Fibroblast of skin of scalp (primary cell): Measurements from ENCODE around the gene PDRG1.
"Not testable (repeated sequence)": the region's sequence is repeated elsewhere in the genome, so short reads cannot be mapped to it uniquely, and the experiment has no call there.

Source experiments
- DNase-seq: peaks from one replicate; pipeline ENCODE4 v3.0.0-alpha.2; 2013

PDRG1 gene

DNA sequence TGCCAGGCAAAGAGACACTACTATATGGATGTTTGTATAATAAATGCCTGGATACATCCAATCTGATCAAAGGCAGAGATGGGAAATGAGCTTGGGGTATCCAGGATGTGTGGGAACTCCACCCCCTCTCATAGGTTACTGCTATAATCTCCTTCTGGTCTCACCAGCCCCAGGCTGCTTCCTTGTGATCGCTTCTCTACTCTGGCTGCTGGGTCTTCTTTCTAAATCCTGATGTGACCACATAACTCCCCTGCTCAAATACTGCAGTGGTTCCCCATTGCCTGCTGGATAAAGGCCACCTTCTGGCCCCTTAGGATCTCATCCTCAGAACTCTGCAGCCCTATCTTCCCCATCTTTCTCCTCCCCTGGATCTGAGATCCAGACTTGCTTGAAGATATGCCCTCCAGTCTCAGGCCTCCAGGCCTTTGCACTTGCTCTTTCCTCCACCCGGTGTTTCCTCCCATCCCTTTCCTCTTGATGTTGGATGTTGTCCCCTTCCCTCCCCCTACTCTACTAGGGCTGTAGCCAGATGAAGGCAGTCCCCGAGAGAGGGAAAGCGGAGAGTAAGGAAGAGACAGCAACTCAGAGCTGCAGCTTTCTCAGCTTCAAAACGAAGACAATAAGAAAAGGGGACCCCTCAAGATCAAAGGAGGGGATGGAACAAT, 15.3 kb upstream of the PDRG1 start:
- no peak for DNase-seq

DNA sequence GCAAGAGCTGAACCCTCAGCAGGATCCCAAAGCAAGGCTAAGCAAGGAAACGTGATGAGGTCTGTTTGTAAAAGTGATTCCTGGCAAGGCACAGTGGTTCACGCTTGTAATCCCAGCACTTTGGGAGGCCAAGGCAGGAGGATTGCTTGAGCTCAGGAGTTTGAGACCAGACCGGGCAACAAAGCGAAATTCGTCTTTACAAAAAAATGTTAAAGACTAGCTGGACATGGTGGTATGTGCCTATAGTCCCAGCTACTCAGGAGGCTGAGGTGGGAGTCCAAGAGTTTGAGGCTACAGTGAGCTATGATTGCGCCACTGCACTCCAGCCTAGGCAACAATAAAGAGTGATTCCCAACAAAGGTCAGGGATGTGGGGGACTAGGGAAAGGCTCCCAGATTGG, 12.0 kb upstream of the PDRG1 start:
- DNase-seq, result no peak

DNA sequence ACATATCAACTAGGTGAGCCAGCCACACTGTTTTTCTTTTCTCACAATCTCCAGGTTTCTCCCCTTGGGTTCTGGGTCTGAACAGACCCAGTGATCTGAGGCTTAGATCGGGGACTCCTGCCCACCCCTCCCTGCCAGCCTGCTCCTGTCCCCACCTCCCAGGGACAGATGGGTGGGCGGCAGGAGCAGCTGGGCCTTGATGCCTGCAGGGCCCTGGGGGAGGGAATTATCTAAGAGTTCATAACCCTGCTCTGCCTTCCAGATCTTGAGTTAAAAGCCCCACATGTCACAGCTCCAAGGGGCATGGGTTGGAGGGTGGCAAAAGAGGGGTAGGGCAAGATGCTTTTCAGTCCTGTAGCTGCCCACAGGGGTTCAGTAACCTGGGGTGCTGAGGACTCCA, 10.9 kb upstream of the PDRG1 start:
- no peak for DNase-seq

GRCh38 chr20:31956556-31957526, 5.0 kb upstream of the PDRG1 start:
- no peak for DNase-seq

GRCh38 chr20:31954500-31954899, 2.7 kb upstream of the PDRG1 start:
- no peak for DNase-seq

DNA sequence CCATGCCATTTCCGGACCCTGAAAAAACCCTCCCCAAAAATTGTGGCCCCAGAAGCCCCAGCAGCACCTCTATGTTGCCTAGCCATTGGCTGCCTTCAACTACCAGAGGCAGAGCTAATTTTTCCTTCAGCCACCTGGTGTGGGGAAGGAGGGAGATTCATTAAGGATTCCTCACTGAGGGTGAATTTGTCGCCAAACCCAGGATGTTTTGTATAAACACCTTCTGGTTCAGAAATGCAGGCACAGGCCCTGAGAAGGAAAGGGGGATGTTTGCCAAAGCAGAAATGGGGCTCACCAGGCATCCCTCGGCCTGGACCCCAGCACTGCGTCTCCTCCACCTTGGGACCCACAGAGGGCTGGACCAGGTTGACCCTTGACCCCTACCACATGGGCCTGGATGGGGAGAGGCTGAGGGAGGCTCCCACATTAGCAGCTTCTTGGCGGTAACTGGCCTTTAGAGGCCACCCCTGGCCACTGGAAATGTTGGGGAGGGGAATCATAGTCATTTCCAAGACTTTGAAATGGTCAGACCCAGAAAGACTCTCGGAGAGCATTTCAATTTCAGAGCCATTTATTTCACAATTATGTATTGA, 1.8 kb upstream of the PDRG1 start:
- no peak for DNase-seq

GRCh38 chr20:31951203-31951529, 680 bp downstream of the PDRG1 start:
- DNase-seq, result no peak

DNA sequence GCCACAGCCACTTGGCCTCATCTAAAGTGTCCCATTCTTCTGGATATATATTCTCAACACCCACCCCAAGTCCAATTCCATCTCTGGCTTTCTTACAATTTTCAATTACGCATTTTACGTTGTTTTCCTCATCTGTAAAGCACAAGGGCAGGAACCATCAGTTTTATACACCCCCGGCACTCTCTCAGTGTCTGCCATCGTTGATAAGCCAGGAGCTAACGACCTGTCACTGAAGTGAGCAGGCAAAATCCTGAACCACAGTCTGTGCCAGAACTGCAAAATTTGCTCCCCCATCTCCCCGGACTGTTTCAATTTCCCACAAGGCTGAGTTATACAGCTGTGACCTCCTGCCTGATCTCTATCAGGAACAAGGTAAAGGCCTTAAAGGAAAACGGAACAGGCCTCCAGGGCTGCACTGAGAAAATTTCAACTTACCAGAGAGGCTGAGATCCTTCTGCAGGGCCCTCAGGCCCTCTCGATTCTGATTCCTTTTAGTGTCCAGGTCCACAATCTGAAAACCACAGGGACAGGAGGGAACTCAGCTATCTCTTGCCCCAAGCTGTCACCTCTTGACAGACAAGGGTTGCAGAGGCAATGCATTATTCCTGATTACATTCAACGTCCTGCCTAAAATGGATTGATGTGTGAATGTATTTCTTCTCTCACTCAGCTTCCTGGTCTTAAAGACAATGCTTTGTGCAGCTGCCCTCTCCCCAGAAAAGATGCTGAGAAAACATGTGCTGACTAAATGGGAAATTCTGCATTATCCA, 1.8 kb downstream of the PDRG1 start:
- no peak for DNase-seq

GRCh38 chr20:31948008-31948407, 3.8 kb downstream of the PDRG1 start:
- DNase-seq, result no peak

DNA sequence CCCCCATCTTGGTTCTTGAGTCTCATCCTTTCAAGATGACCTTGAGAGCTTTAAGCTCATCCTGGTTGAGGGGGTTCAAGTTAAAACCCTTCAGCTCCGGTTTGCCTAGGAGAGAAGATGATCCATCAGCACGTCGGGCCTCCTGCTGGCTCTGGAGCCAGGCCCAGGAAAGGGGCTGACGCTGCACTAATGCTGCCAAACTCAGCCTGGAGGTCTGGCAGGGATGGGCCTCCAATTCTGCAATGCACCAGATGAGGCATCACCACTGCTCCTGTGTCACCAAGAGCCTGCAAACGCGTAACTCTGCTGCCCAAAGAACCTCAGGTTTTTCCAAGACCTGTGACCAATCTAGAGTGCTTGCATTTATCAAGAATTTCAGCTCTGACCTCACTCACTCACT, 6.1 kb downstream of the PDRG1 start:
- peak; percentile 15 for DNase-seq

DNA sequence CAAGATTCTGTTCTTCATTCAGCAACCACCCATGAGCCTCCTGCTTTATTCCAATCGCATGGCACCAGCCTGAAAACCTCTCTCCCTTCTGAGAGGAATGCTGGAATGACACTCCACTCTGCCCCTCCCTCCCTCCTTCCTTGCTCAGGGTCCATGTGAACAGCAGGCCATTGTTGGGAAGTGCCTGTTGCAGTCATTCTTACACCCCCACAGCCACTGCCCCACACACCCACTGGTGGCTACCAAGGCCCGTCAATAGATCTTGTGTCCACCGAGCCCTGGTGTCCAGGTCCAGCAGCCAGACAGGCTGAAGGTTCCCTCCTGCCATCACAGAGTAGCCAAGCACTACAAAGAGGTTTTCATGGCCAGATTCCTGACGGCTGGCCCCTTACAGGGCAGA, 6.5 kb downstream of the PDRG1 start:
- no peak for DNase-seq

DNA sequence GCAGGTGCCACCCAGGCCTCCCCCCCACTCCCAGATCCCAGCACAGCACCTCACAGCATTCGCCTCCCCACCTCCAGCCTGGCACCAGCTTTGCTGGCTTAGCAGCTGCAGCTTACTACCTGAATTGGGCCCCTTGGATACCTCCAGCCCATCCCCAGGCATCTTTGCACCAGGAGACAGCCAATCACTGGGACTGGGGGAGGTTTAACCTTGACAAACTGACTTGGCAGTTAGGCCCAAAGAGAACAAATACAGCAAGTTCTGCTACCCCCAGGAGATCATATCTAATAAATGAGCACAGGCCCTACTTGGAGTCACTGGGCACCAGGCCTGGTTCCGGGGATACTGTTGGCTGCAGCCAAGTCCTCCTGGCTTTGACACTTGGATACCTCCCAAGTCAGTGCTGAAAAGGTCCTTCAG, 8.8 kb downstream of the PDRG1 start:
- DNase-seq, result no peak

DNA sequence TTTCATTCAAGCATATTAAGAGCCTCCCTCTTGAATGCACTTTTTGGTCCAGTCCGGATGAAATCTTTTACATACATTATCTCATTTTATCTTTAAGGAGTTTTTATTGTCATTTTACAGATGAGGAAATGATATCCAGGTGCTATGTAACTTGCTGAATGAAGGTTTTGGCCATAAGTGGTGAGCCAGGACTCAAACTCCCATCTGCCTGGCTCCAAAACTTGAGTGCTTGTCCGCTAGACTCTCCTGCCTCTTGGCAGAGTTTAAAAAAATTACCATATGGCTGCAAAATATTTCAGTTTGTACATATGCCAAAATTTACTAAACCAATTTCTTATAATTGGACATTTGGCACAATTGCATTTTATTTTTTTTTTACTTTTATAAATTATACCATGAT, 12.2 kb downstream of the PDRG1 start:
- DNase-seq, result no peak

GRCh38 chr20:31937820-31938219, 14.0 kb downstream of the PDRG1 start:
- no peak for DNase-seq

DNA sequence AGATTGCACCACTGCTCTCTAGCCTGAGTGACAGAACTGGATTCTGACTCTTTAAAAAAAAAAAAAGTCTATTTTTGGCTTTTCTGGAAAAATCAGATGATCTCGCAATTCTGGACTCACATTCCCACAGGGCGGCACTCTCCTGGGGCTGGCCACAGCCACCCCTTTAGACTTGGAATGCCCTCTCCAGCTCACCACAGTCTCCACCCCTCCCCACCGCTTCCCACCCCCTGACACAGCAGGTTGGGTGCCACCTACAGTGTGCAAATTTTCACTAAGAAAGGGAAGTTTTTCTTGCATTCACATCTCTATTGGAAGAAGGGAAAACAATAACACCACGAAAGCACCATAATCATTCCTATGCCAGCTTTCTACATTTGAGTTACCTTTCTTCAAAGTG, 15.4 kb downstream of the PDRG1 start:
- DNase-seq, result no peak

GRCh38 chr20:31934968-31935764, 16.7 kb downstream of the PDRG1 start:
- DNase-seq, result no peak

DNA sequence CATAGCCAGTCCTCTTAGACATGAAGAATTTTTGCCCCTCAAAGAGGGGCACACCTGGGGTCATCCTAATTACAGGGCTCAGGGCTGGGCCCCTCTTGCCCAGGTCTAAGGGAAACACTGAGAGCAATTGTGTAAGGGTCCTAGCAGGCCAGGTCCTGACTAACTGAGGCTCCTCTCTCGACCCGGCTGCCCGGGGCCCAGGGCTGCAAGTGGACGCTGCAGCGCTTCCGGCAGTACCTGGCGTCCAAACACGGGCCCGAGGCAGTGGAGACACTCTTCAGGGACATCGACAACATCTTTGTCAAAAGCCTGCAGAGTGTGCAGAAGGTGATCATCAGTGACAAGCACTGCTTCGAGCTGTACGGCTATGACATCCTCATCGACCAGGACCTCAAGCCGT, 17.4 kb downstream of the PDRG1 start:
- DNase-seq, result no peak

DNA sequence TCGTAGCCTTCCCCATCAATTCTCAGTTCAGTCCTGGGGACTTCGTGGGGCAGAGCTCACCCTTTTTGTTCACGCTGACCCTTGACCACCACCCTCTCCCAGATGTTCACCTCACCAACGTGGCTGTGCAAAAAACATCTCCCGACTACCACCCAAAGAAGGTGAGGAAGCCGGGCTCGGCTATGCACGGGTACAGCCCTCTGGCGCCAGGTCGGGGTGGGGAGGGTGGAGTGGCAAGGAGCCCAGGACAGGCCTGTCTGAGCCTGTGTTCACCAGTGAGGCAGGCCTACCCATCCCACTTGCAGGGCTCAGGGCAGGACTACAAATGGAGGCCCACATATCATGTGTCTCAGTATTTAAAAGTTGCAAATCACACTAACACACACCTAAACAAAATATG, 18.1 kb downstream of the PDRG1 start:
- DNase-seq, result no peak

DNA sequence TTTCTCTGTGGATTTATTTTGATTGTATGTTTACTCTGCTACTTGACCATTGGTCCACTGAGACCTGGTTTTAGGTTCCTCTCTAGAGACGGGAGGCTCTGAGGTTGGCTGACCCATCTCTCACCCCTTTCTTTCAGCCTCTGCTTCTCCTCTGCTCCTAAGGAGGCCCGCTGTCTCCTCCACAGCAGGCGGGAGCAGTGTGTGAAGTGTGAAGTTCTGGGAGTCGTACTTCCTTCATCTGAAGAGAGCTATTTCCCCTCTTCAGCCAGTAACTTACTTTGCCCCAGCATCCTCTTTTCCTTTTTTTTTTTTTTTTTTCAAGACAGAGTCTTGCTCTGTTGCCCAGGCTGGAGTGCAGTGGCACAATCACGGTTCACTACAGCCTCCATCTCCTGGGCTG, 21.1 kb downstream of the PDRG1 start:
- no peak for DNase-seq

GRCh38 chr20:31929631-31930030, 22.2 kb downstream of the PDRG1 start:
- not testable (repeated sequence) for DNase-seq

DNA sequence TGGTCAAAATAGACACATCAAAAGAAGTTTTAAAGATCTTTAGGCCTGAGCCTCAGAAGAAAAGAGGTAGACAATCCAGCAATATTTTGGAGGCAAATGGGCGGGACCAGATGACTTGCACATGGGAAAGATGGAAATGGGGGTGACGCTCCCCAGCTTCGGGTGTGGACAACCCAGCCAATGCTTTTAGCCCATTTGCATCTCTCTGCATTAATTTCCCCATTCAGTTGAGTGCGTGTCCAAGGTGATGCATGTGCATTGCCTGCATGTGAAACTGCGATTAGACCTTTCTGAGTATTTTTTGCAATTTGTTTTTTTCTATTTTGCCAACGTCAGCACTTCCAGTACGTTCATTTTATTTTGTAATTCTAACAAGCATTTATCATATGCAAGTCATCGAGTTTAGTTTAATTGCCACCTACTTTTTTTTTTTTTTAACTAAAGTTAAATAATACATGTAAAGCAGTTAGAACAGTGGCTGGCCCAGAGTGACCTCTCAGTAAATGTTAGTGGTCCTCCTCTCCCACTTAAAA, 24.2 kb downstream of the PDRG1 start:
- DNase-seq, result no peak

DNA sequence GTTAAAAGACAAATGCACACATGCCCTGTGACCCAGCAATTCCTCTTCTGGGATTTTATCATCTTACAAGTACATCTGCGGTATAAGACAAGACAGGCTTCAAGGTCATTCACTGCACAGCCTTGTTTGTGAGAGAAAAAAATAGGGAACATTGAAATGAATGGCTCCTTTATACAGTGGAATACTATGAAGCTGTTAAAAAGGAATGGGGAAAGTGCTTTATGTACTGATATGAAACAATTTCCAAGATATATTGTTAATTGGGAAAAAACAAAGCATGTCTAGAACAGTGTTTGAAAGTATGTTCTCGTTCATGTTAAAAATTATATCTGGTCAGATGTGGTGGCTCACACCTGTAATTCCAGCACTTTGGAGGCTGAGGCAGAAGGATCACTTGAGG, 25.4 kb downstream of the PDRG1 start:
- no peak for DNase-seq
